Measurements from ENCODE around the gene BHLHE23.

The BHLHE23 gene

GRCh38 chr20:63006540-63007359 lies at the start of gene BHLHE23:
Gene BHLHE23 (minus strand): TSS chr20:63006964. CDS start chr20:63006774, 190 bp downstream.
- H3K36me3 ChIP-seq (ENCODE audit: insufficient read depth, low read length), result peaks cover 6% of the 10 kb centered on the region
- peaks cover 76% of the 10 kb centered on the region for H3K4me1 ChIP-seq (ENCODE audit: insufficient read depth, low read length)
- DNase-seq (peak; percentile 94), ATAC-seq (ENCODE audit: insufficient read depth, low read depth) (peak; percentile 64)
- peaks cover 37% of the 10 kb centered on the region for H3K79me2 ChIP-seq (ENCODE audit: insufficient read depth, low read length)
- H3K27ac ChIP-seq (ENCODE audit: low read length), result peak within 1 kb of the TSS; percentile 94
- peak within 1 kb of the TSS; percentile 95 for H3K9ac ChIP-seq (ENCODE audit: low read depth, low read length)
- H3K4me2 ChIP-seq (ENCODE audit: insufficient read depth, low read length), result peak within 1 kb of the TSS; percentile 97
- peaks cover 8% of the 10 kb centered on the region for H3K9me3 ChIP-seq (ENCODE audit: insufficient read depth, low read length, severe bottlenecking)
- TF ChIP-seq EZH2 (IDR thresholded peaks at IDR 0.05; ENCODE audit: borderline replicate concordance, low read depth, low read length, severe bottlenecking) (no peak), CTCF (IDR thresholded peaks at IDR 0.05; ENCODE audit: borderline replicate concordance, extremely low read depth, low read length, poor library complexity, severe bottlenecking) (peak; percentile 5)
- H2AFZ ChIP-seq (ENCODE audit: low read depth, low read length), result peak within 1 kb of the TSS; percentile 79
- peak within 1 kb of the TSS; percentile 61 to 95 for H3K4me3 ChIP-seq (ENCODE audit: low read depth in 1 of 2, low read length in 2 of 2)
- peaks cover 4% of the 10 kb centered on the region for H3K27me3 ChIP-seq (ENCODE audit: insufficient read depth, low read length, poor library complexity)
- H4K20me1 ChIP-seq (ENCODE audit: insufficient read depth, low read length), result peaks cover 17% of the 10 kb centered on the region

GRCh38 chr20:63055575-63056235 lies 48.9 kb upstream of the BHLHE23 start:
- Histone ChIP-seq H3K4me3 (ENCODE audit: low read depth in 1 of 2, low read length in 2 of 2) (no peak overlapping the region), H3K36me3 (ENCODE audit: insufficient read depth, low read length) (peaks cover 20% of the 10 kb centered on the region), H2AFZ (ENCODE audit: low read depth, low read length) (no peak overlapping the region), H3K4me1 (ENCODE audit: insufficient read depth, low read length) (no peaks in the 10 kb centered on the region), H3K79me2 (ENCODE audit: insufficient read depth, low read length) (no peaks in the 10 kb centered on the region), H3K27me3 (ENCODE audit: insufficient read depth, low read length, poor library complexity) (no peaks in the 10 kb centered on the region), H3K9me3 (ENCODE audit: insufficient read depth, low read length, severe bottlenecking) (no peaks in the 10 kb centered on the region), H3K9ac (ENCODE audit: low read depth, low read length) (no peak overlapping the region), H4K20me1 (ENCODE audit: insufficient read depth, low read length) (peaks cover 72% of the 10 kb centered on the region), H3K27ac (ENCODE audit: low read length) (no peak overlapping the region), H3K4me2 (ENCODE audit: insufficient read depth, low read length) (no peak overlapping the region)
- TF ChIP-seq EZH2 (IDR thresholded peaks at IDR 0.05; ENCODE audit: borderline replicate concordance, low read depth, low read length, severe bottlenecking), result no peak
- no peak for TF ChIP-seq CTCF (IDR thresholded peaks at IDR 0.05; ENCODE audit: borderline replicate concordance, extremely low read depth, low read length, poor library complexity, severe bottlenecking)
- no peak for DNase-seq
- ATAC-seq (ENCODE audit: insufficient read depth, low read depth), result peak; percentile 13; the same call in 1 of the 3 replicates

- DNase-seq, result no peak
- H3K4me1 ChIP-seq (ENCODE audit: insufficient read depth, low read length), result no peaks in the 10 kb centered on the region
- peaks cover 73% of the 10 kb centered on the region for H4K20me1 ChIP-seq (ENCODE audit: insufficient read depth, low read length)
- no peaks in the 10 kb centered on the region for H3K9me3 ChIP-seq (ENCODE audit: insufficient read depth, low read length, severe bottlenecking)
- no peak for TF ChIP-seq CTCF (IDR thresholded peaks at IDR 0.05; ENCODE audit: borderline replicate concordance, extremely low read depth, low read length, poor library complexity, severe bottlenecking)
- TF ChIP-seq EZH2 (IDR thresholded peaks at IDR 0.05; ENCODE audit: borderline replicate concordance, low read depth, low read length, severe bottlenecking), result no peak
- H2AFZ ChIP-seq (ENCODE audit: low read depth, low read length), result no peak overlapping the region
- H3K36me3 ChIP-seq (ENCODE audit: insufficient read depth, low read length), result peaks cover 23% of the 10 kb centered on the region
- no peak overlapping the region for H3K9ac ChIP-seq (ENCODE audit: low read depth, low read length)
- no peak overlapping the region for H3K4me3 ChIP-seq (ENCODE audit: low read depth in 1 of 2, low read length in 2 of 2)
- no peaks in the 10 kb centered on the region for H3K27me3 ChIP-seq (ENCODE audit: insufficient read depth, low read length, poor library complexity)
- H3K27ac ChIP-seq (ENCODE audit: low read length), result no peak overlapping the region
- no peak for ATAC-seq (ENCODE audit: insufficient read depth, low read depth)
- H3K4me2 ChIP-seq (ENCODE audit: insufficient read depth, low read length), result no peak overlapping the region
- H3K79me2 ChIP-seq (ENCODE audit: insufficient read depth, low read length), result no peaks in the 10 kb centered on the region
These were observed 48.0 kb upstream of the BHLHE23 start for GRCh38 chr20:63054681-63055240.
